ENCODE data around the gene C12orf60.

Gene C12orf60

DNA sequence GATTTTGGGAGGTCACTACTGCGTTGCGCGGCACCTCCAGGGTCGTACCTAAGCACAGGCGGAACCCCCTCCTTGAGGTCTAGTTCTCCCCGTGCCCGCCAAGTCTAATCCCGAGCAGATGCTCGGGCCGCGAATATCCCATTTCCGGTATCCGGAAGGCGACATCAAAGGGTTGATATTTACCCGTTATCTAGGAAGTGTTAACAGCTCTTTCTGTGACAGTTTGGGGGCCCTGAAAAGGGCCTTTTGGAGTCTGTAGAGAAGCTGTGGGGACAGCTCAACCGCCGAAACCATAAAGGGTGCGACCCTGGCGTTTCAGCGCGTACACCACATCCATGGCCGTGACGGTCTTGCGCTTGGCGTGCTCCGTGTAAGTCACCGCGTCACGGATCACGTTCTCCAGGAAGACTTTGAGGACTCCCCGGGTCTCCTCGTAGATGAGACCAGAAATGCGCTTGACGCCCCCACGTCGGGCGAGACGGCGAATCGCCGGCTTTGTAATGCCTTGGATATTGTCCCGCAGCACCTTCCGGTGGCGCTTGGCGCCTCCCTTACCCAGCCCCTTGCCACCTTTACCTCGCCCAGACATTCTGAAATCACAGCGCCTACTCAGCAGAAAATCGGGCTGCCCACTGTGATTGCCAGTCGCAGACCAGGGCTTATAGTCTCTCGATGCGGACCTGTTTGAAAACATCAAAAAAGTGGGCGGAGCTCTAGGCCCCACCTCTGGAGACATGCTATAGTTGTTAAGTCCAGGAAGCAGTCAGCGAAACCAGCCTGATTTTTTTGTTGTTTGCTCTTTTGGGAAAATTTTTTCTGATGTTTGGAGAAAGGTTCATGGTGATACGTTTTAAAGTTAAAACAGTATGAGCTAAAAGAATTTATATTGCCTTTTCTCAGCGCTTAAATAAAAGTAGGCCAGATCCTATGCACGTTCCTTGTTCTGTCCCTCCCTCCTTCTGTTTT, 32.7 kb upstream of the C12orf60 start (continued):
- TF ChIP-seq ZBTB11 (tag by site-specific recombination; conservative IDR thresholded peaks at IDR 0.05; ENCODE audit: low read depth) (peak; percentile 54; the same call in 1 of the 2 replicates), TCF7L2 (IDR thresholded peaks at IDR 0.05; ENCODE audit: borderline replicate concordance, low read depth, low read length) (no peak; the same call in 1 of the 2 replicates), ZNF214 (tag by site-specific recombination; IDR thresholded peaks at IDR 0.05; ENCODE audit: borderline replicate concordance) (no peak), YY2 (tag by site-specific recombination; IDR thresholded peaks at IDR 0.05) (no peak), ZNF18 (tag by site-specific recombination; IDR thresholded peaks at IDR 0.05) (no peak), ZXDB (tag by site-specific recombination; IDR thresholded peaks at IDR 0.05) (peak; percentile 61), ZNF701 (tag by site-specific recombination; IDR thresholded peaks at IDR 0.05) (no peak), ZFHX2 (tag by site-specific recombination; conservative IDR thresholded peaks at IDR 0.05) (peak; percentile 52; the same call in 1 of the 2 replicates), ZNF2 (tag by site-specific recombination; IDR thresholded peaks at IDR 0.05) (peak; percentile 79), ZNF843 (tag by site-specific recombination; IDR thresholded peaks at IDR 0.05) (no peak; the same call in 1 of the 2 replicates), ZIC2 (tag by site-specific recombination; IDR thresholded peaks at IDR 0.05) (peak; percentile 57; the same call in 1 of the 2 replicates), ZNF830 (tag by site-specific recombination; IDR thresholded peaks at IDR 0.05; ENCODE audit: low read depth) (no peak), HOXA7 (CRISPR knock-in tag; IDR thresholded peaks at IDR 0.05; ENCODE audit: borderline replicate concordance) (no peak), ZNF677 (tag by site-specific recombination; IDR thresholded peaks at IDR 0.05) (no peak), ZEB2 (tag by site-specific recombination; IDR thresholded peaks at IDR 0.05) (peak; percentile 64), ZBTB48 (tag by site-specific recombination; IDR thresholded peaks at IDR 0.05) (peak; percentile 38; the same call in 1 of the 2 replicates), ZNF280D (tag by site-specific recombination; IDR thresholded peaks at IDR 0.05) (no peak), ZBTB8A (tag by site-specific recombination; IDR thresholded peaks at IDR 0.05) (peak; percentile 84), ZNF571 (tag by site-specific recombination; IDR thresholded peaks at IDR 0.05) (no peak), EGR2 (tag by site-specific recombination; IDR thresholded peaks at IDR 0.05; ENCODE audit: low read depth) (peak; percentile 61), ZSCAN30 (tag by site-specific recombination; IDR thresholded peaks at IDR 0.05) (peak; percentile 72), ZNF777 (tag by site-specific recombination; IDR thresholded peaks at IDR 0.05; ENCODE audit: borderline replicate concordance) (0 out of 2 replicates have a peak, but pooled peaks have one; percentile 61), ZNF202 (tag by site-specific recombination; IDR thresholded peaks at IDR 0.05; ENCODE audit: borderline replicate concordance) (no peak), ZNF530 (tag by site-specific recombination; IDR thresholded peaks at IDR 0.05; ENCODE audit: low read depth) (no peak)
- TF ChIP-seq, protein P1, sequence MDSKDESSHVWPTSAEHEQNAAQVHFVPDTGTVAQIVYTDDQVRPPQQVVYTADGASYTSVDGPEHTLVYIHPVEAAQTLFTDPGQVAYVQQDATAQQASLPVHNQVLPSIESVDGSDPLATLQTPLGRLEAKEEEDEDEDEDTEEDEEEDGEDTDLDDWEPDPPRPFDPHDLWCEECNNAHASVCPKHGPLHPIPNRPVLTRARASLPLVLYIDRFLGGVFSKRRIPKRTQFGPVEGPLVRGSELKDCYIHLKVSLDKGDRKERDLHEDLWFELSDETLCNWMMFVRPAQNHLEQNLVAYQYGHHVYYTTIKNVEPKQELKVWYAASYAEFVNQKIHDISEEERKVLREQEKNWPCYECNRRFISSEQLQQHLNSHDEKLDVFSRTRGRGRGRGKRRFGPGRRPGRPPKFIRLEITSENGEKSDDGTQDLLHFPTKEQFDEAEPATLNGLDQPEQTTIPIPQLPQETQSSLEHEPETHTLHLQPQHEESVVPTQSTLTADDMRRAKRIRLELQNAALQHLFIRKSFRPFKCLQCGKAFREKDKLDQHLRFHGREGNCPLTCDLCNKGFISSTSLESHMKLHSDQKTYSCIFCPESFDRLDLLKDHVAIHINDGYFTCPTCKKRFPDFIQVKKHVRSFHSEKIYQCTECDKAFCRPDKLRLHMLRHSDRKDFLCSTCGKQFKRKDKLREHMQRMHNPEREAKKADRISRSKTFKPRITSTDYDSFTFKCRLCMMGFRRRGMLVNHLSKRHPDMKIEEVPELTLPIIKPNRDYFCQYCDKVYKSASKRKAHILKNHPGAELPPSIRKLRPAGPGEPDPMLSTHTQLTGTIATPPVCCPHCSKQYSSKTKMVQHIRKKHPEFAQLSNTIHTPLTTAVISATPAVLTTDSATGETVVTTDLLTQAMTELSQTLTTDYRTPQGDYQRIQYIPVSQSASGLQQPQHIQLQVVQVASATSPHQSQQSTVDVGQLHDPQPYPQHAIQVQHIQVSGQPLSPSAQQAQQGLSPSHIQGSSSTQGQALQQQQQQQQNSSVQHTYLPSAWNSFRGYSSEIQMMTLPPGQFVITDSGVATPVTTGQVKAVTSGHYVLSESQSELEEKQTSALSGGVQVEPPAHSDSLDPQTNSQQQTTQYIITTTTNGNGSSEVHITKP (tag by site-specific recombination; IDR thresholded peaks at IDR 0.05): peak; percentile 60
- TF ChIP-seq, protein P2, sequence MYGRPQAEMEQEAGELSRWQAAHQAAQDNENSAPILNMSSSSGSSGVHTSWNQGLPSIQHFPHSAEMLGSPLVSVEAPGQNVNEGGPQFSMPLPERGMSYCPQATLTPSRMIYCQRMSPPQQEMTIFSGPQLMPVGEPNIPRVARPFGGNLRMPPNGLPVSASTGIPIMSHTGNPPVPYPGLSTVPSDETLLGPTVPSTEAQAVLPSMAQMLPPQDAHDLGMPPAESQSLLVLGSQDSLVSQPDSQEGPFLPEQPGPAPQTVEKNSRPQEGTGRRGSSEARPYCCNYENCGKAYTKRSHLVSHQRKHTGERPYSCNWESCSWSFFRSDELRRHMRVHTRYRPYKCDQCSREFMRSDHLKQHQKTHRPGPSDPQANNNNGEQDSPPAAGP (tag by site-specific recombination; IDR thresholded peaks at IDR 0.05): peak; percentile 63
